ENCODE results near the gene MT1G. TPM values are rescaled to one million over a fixed set of nuclear protein-coding genes. Genes with fewer than 3 reads are reported as not detected.
"Not testable (repeated sequence)": the region's sequence is repeated elsewhere in the genome, so short reads cannot be mapped to it uniquely, and the experiment has no call there.

Gene MT1G
- polyA plus RNA-seq, 3 donors: 30.1 to 89.3 (median 51.8) TPM

GRCh38 chr16:56690420-56691122 is 22.7 kb upstream of the MT1G start:
- no peak for DNase-seq

GRCh38 chr16:56689171-56689570 is 21.3 kb upstream of the MT1G start:
- DNase-seq: no peak

- no peak for DNase-seq
These were observed 20.9 kb upstream of the MT1G start for GRCh38 chr16:56688762-56689161.

- no peak for DNase-seq
These were observed 18.9 kb upstream of the MT1G start for GRCh38 chr16:56686758-56687157.

- DNase-seq: no peak
These were observed 17.2 kb upstream of the MT1G start for GRCh38 chr16:56684926-56685590.

- DNase-seq: no peak
These were observed 16.5 kb upstream of the MT1G start for GRCh38 chr16:56684256-56684925.

- no peak for DNase-seq
These were observed 15.7 kb upstream of the MT1G start for GRCh38 chr16:56683424-56684172.

GRCh38 chr16:56682703-56683397 is 15.0 kb upstream of the MT1G start:
- no peak for DNase-seq

- DNase-seq: peak; percentile 84
These were observed 14.3 kb upstream of the MT1G start, which contains the start of gene MT1X for GRCh38 chr16:56681939-56682702. Gene MT1X (plus strand): TSS chr16:56682470. CDS start chr16:56682541, 71 bp downstream.

- no peak for DNase-seq
These were observed 12.0 kb upstream of the MT1G start for GRCh38 chr16:56679818-56680217.

GRCh38 chr16:56679078-56679730 is 11.3 kb upstream of the MT1G start:
- DNase-seq: no peak

GRCh38 chr16:56677474-56677873 is 9.6 kb upstream of the MT1G start:
- no peak for DNase-seq

- no peak for DNase-seq
These were observed 7.9 kb upstream of the MT1G start for GRCh38 chr16:56675685-56676210.

GRCh38 chr16:56674570-56674969 is 6.7 kb upstream of the MT1G start:
- DNase-seq: not testable (repeated sequence)

- no peak for DNase-seq
These were observed 6.1 kb upstream of the MT1G start for GRCh38 chr16:56673921-56674320.

- DNase-seq: no peak
These were observed 5.1 kb upstream of the MT1G start for GRCh38 chr16:56672761-56673536.

- not testable (repeated sequence) for DNase-seq
These were observed 4.3 kb upstream of the MT1G start for GRCh38 chr16:56672171-56672570.

- not testable (repeated sequence) for DNase-seq
These were observed 3.8 kb upstream of the MT1G start for GRCh38 chr16:56671691-56672090.

- DNase-seq: no peak
These were observed 2.7 kb upstream of the MT1G start for GRCh38 chr16:56670620-56670934.

Data from renal pelvis (tissue), 4 donors.